ENCODE measurements around the gene EXOC3.

DNA sequence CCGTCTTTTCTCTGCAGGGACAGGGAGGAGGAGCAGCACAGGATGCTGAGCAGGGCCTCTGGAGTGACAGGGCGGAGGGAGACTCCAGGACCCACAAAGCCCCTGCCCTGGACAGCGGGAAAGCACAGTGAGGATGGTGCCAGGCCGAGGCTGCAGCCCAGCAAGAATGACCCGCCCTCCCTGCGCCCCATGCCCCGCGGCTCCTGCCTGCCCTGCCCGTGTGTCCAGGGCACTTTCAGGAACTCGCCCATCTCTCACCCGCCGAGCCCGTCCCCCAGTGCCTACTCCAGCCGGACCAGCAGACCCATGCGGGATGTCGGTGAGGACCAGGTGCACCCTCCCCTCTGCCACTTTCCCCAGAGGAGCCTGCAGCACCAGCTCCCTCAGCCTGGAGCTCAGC is 9.1 kb upstream of the EXOC3 start:
- TF ChIP-seq, protein P1, sequence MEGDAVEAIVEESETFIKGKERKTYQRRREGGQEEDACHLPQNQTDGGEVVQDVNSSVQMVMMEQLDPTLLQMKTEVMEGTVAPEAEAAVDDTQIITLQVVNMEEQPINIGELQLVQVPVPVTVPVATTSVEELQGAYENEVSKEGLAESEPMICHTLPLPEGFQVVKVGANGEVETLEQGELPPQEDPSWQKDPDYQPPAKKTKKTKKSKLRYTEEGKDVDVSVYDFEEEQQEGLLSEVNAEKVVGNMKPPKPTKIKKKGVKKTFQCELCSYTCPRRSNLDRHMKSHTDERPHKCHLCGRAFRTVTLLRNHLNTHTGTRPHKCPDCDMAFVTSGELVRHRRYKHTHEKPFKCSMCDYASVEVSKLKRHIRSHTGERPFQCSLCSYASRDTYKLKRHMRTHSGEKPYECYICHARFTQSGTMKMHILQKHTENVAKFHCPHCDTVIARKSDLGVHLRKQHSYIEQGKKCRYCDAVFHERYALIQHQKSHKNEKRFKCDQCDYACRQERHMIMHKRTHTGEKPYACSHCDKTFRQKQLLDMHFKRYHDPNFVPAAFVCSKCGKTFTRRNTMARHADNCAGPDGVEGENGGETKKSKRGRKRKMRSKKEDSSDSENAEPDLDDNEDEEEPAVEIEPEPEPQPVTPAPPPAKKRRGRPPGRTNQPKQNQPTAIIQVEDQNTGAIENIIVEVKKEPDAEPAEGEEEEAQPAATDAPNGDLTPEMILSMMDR (IDR thresholded peaks at IDR 0.05; ENCODE audit: control extremely low read depth in 1 of 3, insufficient read depth in 1 of 3, low read depth in 1 of 3, low read length in 3 of 3), result no peak
- TF ChIP-seq SRF (IDR thresholded peaks at IDR 0.05; ENCODE audit: low read depth, low read length), result no peak
